SH-SY5Y (cell line): Measurements from ENCODE around the gene RMND1.

Source experiments
- GATA2 ChIP-seq: IDR thresholded peaks from 2 replicates; pipeline ENCODE4 v1.6.1; 2011; ENCODE audit warnings: mild to moderate bottlenecking, low read depth, low read length
- GATA3 ChIP-seq: IDR thresholded peaks from 2 replicates; pipeline ENCODE4 v1.6.1; 2011; ENCODE audit warnings: low read depth, mild to moderate bottlenecking, low read length, moderate library complexity

The RMND1 gene

GRCh38 chr6:151359486-151359885 lies 92.4 kb downstream of the RMND1 start:
- TF ChIP-seq GATA2 (no peak), GATA3 (no peak)

- TF ChIP-seq GATA3: no peak
- no peak for TF ChIP-seq GATA2
Observed at GRCh38 chr6:151358475-151358874, 93.5 kb downstream of the RMND1 start.

- TF ChIP-seq GATA3 (no peak), GATA2 (no peak)
Observed at GRCh38 chr6:151357758-151358436, 94.0 kb downstream of the RMND1 start.
